K562 (cell line): Measurements from ENCODE around the gene MYOZ2. TPM values are rescaled to one million over a fixed set of nuclear protein-coding genes. Genes with fewer than 3 reads are reported as not detected.

Source experiments
- ATAC-seq: fragments of 200-7000 bp; cut with Tn5 transposase; 3 replicates; pipeline ENCODE4 v1.9.1; 2020; ENCODE audit warnings: moderate library complexity
- BruUV-seq: library from RNA; stranded (reverse); fragments of 400-500 nt; replicated peaks from 2 replicates; lab custom pipeline; 2021; lab: Mats Ljungman, UMichigan
- CTCF ChIA-PET: fragments of 300-600 bp; formaldehyde crosslinking; extraction: SDS; loops from one replicate; lab custom pipeline; 2021; ENCODE audit warnings: low intra/inter-chr PET ratio; lab: Yijun Ruan, JAX
- POLR2A ChIA-PET: fragments of 300-600, 350-650 bp; sonication (Branson Sonifier 250); formaldehyde crosslinking; extraction: SDS; loops from one replicate; lab custom pipeline; 2021; ENCODE audit warnings: antibody characterized with exemption, inconsistent platforms; lab: Yijun Ruan, JAX
- DNase-seq, 4 experiments: peaks; one replicate each; pipeline versions ENCODE4 v3.0.0 to v3.0.0-alpha.2; 2011 to 2018; ENCODE audit warnings: low spot score in 3 of 4, mixed read lengths in 3 of 4; ENCODE audit errors: extremely low read depth in 1 of 4
- FAIRE-seq: peaks from 2 replicates; lab custom pipeline; 2011; peaks lifted over from hg19 to GRCh38; lab: Jason Lieb, UNC
- H2AFZ ChIP-seq: 2 replicates; pipeline ENCODE4 v1.6.0; 2011; ENCODE audit warnings: low read depth, low read length, control low read depth, inconsistent platforms
- H3K27ac ChIP-seq: fragments of 200-600 bp; 3 replicates; pipeline ENCODE4 v1.8.0; 2011; ENCODE audit warnings: low read depth, mild to moderate bottlenecking, control low read depth, inconsistent platforms, low read length, moderate library complexity, mixed read lengths; ENCODE audit errors: extremely low read depth
- H3K27me3 ChIP-seq, 2 experiments: fragments of 300-600 bp in 1 of 2; 2 replicates in 1 of 2; 3 replicates in 1 of 2; pipeline versions ENCODE4 v1.6.0 to v1.8.0; 2011; ENCODE audit warnings: inconsistent platforms in 2 of 2, low read length in 2 of 2, mild to moderate bottlenecking in 1 of 2, mixed read lengths in 1 of 2, moderate library complexity in 1 of 2; ENCODE audit not compliant: control insufficient read depth in 2 of 2, insufficient read depth in 2 of 2
- H3K36me3 ChIP-seq: fragments of 300-600 bp; 3 replicates; pipeline ENCODE4 v1.8.0; 2011; ENCODE audit warnings: mild to moderate bottlenecking, low read length, inconsistent platforms; ENCODE audit not compliant: control insufficient read depth, insufficient read depth
- H3K4me1 ChIP-seq, 2 experiments: fragments of 200-600 bp in 1 of 2; replicated peaks in 1 of 2; 2 replicates in 1 of 2; 3 replicates in 1 of 2; pipeline versions ENCODE4 v1.5.1 to v1.8.0; 2011; ENCODE audit warnings: inconsistent platforms in 2 of 2, low read length in 2 of 2, mild to moderate bottlenecking in 1 of 2, mixed read lengths in 1 of 2, moderate library complexity in 1 of 2; ENCODE audit not compliant: control insufficient read depth in 2 of 2, insufficient read depth in 2 of 2
- H3K4me2 ChIP-seq: 2 replicates; pipeline ENCODE4 v1.6.1; 2011; ENCODE audit warnings: low read length, control low read depth, inconsistent platforms, mixed read lengths; ENCODE audit not compliant: insufficient read depth
- H3K4me3 ChIP-seq: fragments of 200-600 bp; sonication (generic), shearing (Covaris generic); 2 replicates; pipeline ENCODE4 v1.5.1; 2016; ENCODE audit warnings: control low read depth, inconsistent platforms
- H3K79me2 ChIP-seq: fragments of 200-600 bp; 3 replicates; pipeline ENCODE4 v1.8.0; 2011; ENCODE audit warnings: low read length, inconsistent platforms; ENCODE audit not compliant: control insufficient read depth, insufficient read depth
- H3K9ac ChIP-seq, 2 experiments: 2 replicates each; pipeline versions ENCODE4 v1.6.0 to v1.6.1; 2011; ENCODE audit warnings: low read depth in 2 of 2, low read length in 2 of 2, control low read depth in 1 of 2, inconsistent platforms in 1 of 2, mild to moderate bottlenecking in 1 of 2, mixed read lengths in 1 of 2; ENCODE audit not compliant: insufficient read depth in 1 of 2
- H3K9me1 ChIP-seq: one replicate; pipeline ENCODE4 v1.6.0; 2011; ENCODE audit warnings: inconsistent platforms, mild to moderate bottlenecking, low read length, moderate library complexity; ENCODE audit not compliant: control insufficient read depth, insufficient read depth
- H3K9me3 ChIP-seq: replicated peaks from 2 replicates; pipeline ENCODE4 v1.5.1; 2011; ENCODE audit warnings: low read depth, low read length, inconsistent platforms; ENCODE audit not compliant: control insufficient read depth, insufficient read depth
- H4K20me1 ChIP-seq: replicated peaks from 2 replicates; pipeline ENCODE4 v1.6.1; 2011; ENCODE audit warnings: low read length, inconsistent platforms, mixed read lengths; ENCODE audit not compliant: control insufficient read depth, insufficient read depth
- ARID1B ChIP-seq: fragments of 450-650 bp; IDR thresholded peaks from 2 replicates; pipeline ENCODE4 v1.6.1; 2016; ENCODE audit warnings: antibody characterized with exemption, mild to moderate bottlenecking, inconsistent platforms
- ELF4 ChIP-seq: fragments of 450-650 bp; formaldehyde crosslinking; IDR thresholded peaks from 2 replicates; pipeline ENCODE4 v1.4.0; 2022; ENCODE audit warnings: missing genetic modification characterization
- PTRF ChIP-seq: fragments of 450-650 bp; IDR thresholded peaks from 2 replicates; pipeline ENCODE4 v1.6.1; 2016; ENCODE audit warnings: mild to moderate bottlenecking, missing genetic modification characterization, missing compliant biosample characterization
- RAD51 ChIP-seq: fragments of 450-650 bp; IDR thresholded peaks from 2 replicates; pipeline ENCODE4 v1.7.1; 2016; ENCODE audit warnings: low read depth, mild to moderate bottlenecking, borderline replicate concordance
- TCF3 ChIP-seq: sonication (generic); formaldehyde crosslinking; IDR thresholded peaks from 2 replicates; pipeline ENCODE4 v1.4.0; 2020; ENCODE audit warnings: mild to moderate bottlenecking, missing genetic modification reagents
- ZC3H4 ChIP-seq: sonication (generic); formaldehyde crosslinking; IDR thresholded peaks from 2 replicates; pipeline ENCODE4 v1.9.0; 2021; ENCODE audit warnings: missing genetic modification reagents, borderline replicate concordance
- ZKSCAN3 ChIP-seq: fragments of 250-450 bp; sonication (Bioruptor Pico); IDR thresholded peaks from 2 replicates; pipeline ENCODE4 v1.4.0; 2020
- ZNF212 ChIP-seq: fragments of 450-650 bp; formaldehyde crosslinking; IDR thresholded peaks from 2 replicates; pipeline ENCODE4 v1.4.0; 2020; ENCODE audit warnings: mild to moderate bottlenecking
- ZNF586 ChIP-seq: fragments of 450-650 bp; formaldehyde crosslinking; conservative IDR thresholded peaks from 2 replicates; pipeline ENCODE4 v1.4.0; 2020; ENCODE audit warnings: mild to moderate bottlenecking, moderate library complexity
- WGBS: fragments of 100-300 bp; shearing (Covaris generic); methylation state at CpG from one replicate; pipeline ENCODE4 v1.1.6; 2016; ENCODE audit warnings: low coverage, mixed read lengths; ENCODE audit not compliant: insufficient coverage; ENCODE audit errors: missing lambda C conversion rate; 5-methylcytosine and 5-hydroxymethylcytosine counted together
- in situ Hi-C: fragments of 300-500 bp; cut with MboI; formaldehyde crosslinking; loops from 4 replicates; pipeline ENCODE4 v1.15.0; 2018; ENCODE audit warnings: inconsistent platforms, mixed read lengths
- intact Hi-C: fragments of 100-400 bp; cut with micrococcal nuclease; formaldehyde crosslinking; loops from 2 replicates; pipeline ENCODE4 v1.14.2; 2022
- polyA plus RNA-seq, 8 experiments: library from polyadenylated mRNA; depleted of rRNA in 4 of 8; stranded (reverse) in 5 of 8; unstranded in 3 of 8; fragments of >200 nt; fragmentation: Nextera tagmentation in 2 of 8; fragmentation: Illumina TruSeq in 1 of 8; extraction: Ambion mirVana in 2 of 8; extraction: Trizol in 1 of 8; gene quantifications; 2 replicates each; pipeline versions ENCODE4 v1.2.1 to v1.2.3, GENCODE V29; 2011 to 2014; ENCODE audit warnings: inconsistent platforms in 1 of 8, missing spikeins in 1 of 8
- total RNA-seq, 7 experiments: library from RNA; depleted of rRNA in 6 of 7; stranded (reverse); fragments of >200 nt in 6 of 7; fragmentation: Illumina TruSeq in 2 of 7; extraction: Trizol in 2 of 7; gene quantifications; 2 replicates each; pipeline versions ENCODE4 v1.2.1 to v1.2.3, GENCODE V29; 2011 to 2021; ENCODE audit warnings: low replicate concordance in 1 of 7
- TF ChIP-seq, protein P1 (sequence below): fragments of 250-450 bp; sonication (Bioruptor Pico); IDR thresholded peaks from 2 replicates; pipeline ENCODE4 v1.4.0; 2020
- TF ChIP-seq, protein P2 (sequence below): IDR thresholded peaks from 3 replicates; pipeline ENCODE4 v1.6.1; 2011; ENCODE audit warnings: borderline replicate concordance, mild to moderate bottlenecking; ENCODE audit not compliant: insufficient read length, insufficient read depth
- TF ChIP-seq, protein P3 (sequence below), 2 experiments: fragments of 150-350 bp in 1 of 2; IDR thresholded peaks; 2 replicates each; pipeline ENCODE4 v1.6.1; 2012 to 2016; ENCODE audit warnings: low read depth in 2 of 2, low read length in 2 of 2, mild to moderate bottlenecking in 1 of 2, moderate library complexity in 1 of 2
- TF ChIP-seq, protein P4 (sequence below): fragments of 450-650 bp; formaldehyde crosslinking; IDR thresholded peaks from 2 replicates; pipeline ENCODE4 v1.4.0; 2020; ENCODE audit warnings: mild to moderate bottlenecking, mixed read lengths

MYOZ2 gene
- total and polyA plus RNA-seq, 9 of the 15 experiments (the other 6 are each of a cell fraction or from before 2014, with no cell fraction given): not detected

DNA sequence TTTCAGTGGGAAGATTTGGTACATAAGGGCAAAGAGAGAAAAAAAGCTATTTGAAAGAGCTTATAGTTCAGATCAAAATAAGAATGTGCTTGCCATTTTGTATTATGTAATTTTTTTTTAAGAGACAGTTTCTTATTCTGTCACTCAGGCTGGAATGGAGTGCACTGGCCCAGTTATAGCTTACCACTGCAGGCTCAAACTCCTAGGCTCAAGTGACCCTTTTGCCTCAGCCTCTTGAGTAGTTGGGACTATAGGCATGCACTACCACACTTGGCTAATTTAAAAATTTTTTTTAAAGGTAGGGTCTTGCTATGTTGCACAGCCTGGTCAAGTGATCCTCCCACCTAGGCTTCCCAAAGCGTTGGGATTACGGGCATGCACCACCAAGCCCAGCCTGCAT lies 54.7 kb downstream of the MYOZ2 start:
- in situ Hi-C loops: no loop called here
- POLR2A ChIA-PET: interaction anchor here (0.6 kb wide), 1 partner anchor 10 kb away, joined by 4 read pairs; no protein-coding TSS in a partner anchor
- no TSS peak for BruUV-seq
- TF ChIP-seq, protein P1, sequence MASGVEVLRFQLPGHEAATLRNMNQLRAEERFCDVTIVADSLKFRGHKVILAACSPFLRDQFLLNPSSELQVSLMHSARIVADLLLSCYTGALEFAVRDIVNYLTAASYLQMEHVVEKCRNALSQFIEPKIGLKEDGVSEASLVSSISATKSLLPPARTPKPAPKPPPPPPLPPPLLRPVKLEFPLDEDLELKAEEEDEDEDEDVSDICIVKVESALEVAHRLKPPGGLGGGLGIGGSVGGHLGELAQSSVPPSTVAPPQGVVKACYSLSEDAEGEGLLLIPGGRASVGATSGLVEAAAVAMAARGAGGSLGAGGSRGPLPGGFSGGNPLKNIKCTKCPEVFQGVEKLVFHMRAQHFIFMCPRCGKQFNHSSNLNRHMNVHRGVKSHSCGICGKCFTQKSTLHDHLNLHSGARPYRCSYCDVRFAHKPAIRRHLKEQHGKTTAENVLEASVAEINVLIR (CRISPR knock-in tag): no peak
- TF ChIP-seq ARID1B (no peak), RAD51 (no peak), TCF3 (CRISPR knock-in tag) (no peak), PTRF (no peak), ZNF586 (no peak), ZNF212 (CRISPR knock-in tag) (no peak), ZKSCAN3 (CRISPR knock-in tag) (no peak), ELF4 (CRISPR knock-in tag) (no peak), ZC3H4 (CRISPR knock-in tag) (no peak)
- TF ChIP-seq, protein P2, sequence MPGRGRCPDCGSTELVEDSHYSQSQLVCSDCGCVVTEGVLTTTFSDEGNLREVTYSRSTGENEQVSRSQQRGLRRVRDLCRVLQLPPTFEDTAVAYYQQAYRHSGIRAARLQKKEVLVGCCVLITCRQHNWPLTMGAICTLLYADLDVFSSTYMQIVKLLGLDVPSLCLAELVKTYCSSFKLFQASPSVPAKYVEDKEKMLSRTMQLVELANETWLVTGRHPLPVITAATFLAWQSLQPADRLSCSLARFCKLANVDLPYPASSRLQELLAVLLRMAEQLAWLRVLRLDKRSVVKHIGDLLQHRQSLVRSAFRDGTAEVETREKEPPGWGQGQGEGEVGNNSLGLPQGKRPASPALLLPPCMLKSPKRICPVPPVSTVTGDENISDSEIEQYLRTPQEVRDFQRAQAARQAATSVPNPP: no peak
- TF ChIP-seq, protein P3, sequence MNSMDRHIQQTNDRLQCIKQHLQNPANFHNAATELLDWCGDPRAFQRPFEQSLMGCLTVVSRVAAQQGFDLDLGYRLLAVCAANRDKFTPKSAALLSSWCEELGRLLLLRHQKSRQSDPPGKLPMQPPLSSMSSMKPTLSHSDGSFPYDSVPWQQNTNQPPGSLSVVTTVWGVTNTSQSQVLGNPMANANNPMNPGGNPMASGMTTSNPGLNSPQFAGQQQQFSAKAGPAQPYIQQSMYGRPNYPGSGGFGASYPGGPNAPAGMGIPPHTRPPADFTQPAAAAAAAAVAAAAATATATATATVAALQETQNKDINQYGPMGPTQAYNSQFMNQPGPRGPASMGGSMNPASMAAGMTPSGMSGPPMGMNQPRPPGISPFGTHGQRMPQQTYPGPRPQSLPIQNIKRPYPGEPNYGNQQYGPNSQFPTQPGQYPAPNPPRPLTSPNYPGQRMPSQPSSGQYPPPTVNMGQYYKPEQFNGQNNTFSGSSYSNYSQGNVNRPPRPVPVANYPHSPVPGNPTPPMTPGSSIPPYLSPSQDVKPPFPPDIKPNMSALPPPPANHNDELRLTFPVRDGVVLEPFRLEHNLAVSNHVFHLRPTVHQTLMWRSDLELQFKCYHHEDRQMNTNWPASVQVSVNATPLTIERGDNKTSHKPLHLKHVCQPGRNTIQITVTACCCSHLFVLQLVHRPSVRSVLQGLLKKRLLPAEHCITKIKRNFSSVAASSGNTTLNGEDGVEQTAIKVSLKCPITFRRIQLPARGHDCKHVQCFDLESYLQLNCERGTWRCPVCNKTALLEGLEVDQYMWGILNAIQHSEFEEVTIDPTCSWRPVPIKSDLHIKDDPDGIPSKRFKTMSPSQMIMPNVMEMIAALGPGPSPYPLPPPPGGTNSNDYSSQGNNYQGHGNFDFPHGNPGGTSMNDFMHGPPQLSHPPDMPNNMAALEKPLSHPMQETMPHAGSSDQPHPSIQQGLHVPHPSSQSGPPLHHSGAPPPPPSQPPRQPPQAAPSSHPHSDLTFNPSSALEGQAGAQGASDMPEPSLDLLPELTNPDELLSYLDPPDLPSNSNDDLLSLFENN (IDR thresholded peaks at IDR 0.05; ENCODE audit: low read depth in 2 of 2, low read length in 2 of 2): no peak
- TF ChIP-seq, protein P4, sequence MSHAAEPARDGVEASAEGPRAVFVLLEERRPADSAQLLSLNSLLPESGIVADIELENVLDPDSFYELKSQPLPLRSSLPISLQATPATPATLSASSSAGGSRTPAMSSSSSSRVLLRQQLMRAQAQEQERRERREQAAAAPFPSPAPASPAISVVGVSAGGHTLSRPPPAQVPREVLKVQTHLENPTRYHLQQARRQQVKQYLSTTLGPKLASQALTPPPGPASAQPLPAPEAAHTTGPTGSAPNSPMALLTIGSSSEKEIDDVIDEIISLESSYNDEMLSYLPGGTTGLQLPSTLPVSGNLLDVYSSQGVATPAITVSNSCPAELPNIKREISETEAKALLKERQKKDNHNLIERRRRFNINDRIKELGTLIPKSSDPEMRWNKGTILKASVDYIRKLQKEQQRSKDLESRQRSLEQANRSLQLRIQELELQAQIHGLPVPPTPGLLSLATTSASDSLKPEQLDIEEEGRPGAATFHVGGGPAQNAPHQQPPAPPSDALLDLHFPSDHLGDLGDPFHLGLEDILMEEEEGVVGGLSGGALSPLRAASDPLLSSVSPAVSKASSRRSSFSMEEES: no peak

More for the DNA sequence above, 54.7 kb downstream of the MYOZ2 start:
- Histone ChIP-seq H3K9me3 (0 out of 2 replicates have a peak, but pooled peaks cover 1% of the 10 kb centered on the region), H3K9ac (no peak overlapping the region), H3K36me3 (no peaks in the 10 kb centered on the region), H3K79me2 (no peaks in the 10 kb centered on the region), H3K4me1 (no peaks in the 10 kb centered on the region; a peak in 1 of 5 replicates), H2AFZ (no peak overlapping the region), H4K20me1 (no peaks in the 10 kb centered on the region), H3K4me3 (no peak overlapping the region), H3K4me2 (no peak overlapping the region), H3K9me1 (no peaks in the 10 kb centered on the region), H3K27ac (no peak overlapping the region), H3K27me3 (no peaks in the 10 kb centered on the region; a peak in 1 of 5 replicates)
- no peak for DNase-seq
- intact Hi-C loops: no loop called here
- peak; percentile 6 for FAIRE-seq
- WGBS: 0% methylated on average over 2 of the region's 2 CpGs
- ATAC-seq: no peak
- CTCF ChIA-PET: no interaction called here
